Right lobe of liver (tissue), 6 donors: ENCODE results near the gene GREM1. TPM values are rescaled to one million over a fixed set of nuclear protein-coding genes. Genes with fewer than 3 reads are reported as not detected.

ENCODE experiments used
- ATAC-seq, 4 donors: fragments of 200-7000 bp; cut with Tn5 transposase; one replicate each; pipeline ENCODE4 v1.9.1; 2020; ENCODE audit warnings: mild to moderate bottlenecking in 4 of 4, moderate library complexity in 4 of 4
- DNase-seq, 3 donors: peaks; one replicate each; pipeline ENCODE4 v3.0.0-alpha.2; 2020
- H3K27ac ChIP-seq, 3 donors: fragments of 200-600 bp; one replicate each; pipeline ENCODE4 v1.8.0; 2022
- H3K27me3 ChIP-seq, 2 donors: fragments of 200-600 bp; one replicate each; pipeline ENCODE4 v1.8.0; 2022
- H3K36me3 ChIP-seq, 4 donors: fragments of 200-600 bp; sonication (generic) in 1 of 4; one replicate each; pipeline versions ENCODE4 v1.5.1 to v1.8.0; 2017 to 2022; ENCODE audit warnings: control low read depth in 1 of 4
- H3K4me1 ChIP-seq, 4 donors: fragments of 200-600 bp; sonication (generic) in 1 of 4; one replicate each; pipeline versions ENCODE4 v1.5.1 to v1.8.0; 2017 to 2022; ENCODE audit warnings: control low read depth in 1 of 4
- H3K4me3 ChIP-seq, 3 donors: fragments of 200-600 bp; one replicate each; pipeline ENCODE4 v1.8.0; 2022
- H3K9me3 ChIP-seq, 4 donors: fragments of 200-600 bp; sonication (generic) in 1 of 4; one replicate each; pipeline versions ENCODE4 v1.5.1 to v1.8.0; 2017 to 2022; ENCODE audit warnings: control low read depth in 1 of 4
- POLR2A ChIP-seq: fragments of 450-650 bp; IDR thresholded peaks from one replicate; pipeline ENCODE4 v1.6.1; 2017; ENCODE audit warnings: antibody characterized with exemption, mild to moderate bottlenecking
- WGBS: methylation state at CpG from one replicate; pipeline ENCODE4 v1.1.6; 2018; ENCODE audit warnings: low coverage, low lambda C conversion rate; ENCODE audit not compliant: insufficient coverage; ENCODE audit errors: missing lambda C conversion rate; 5-methylcytosine and 5-hydroxymethylcytosine counted together
- intact Hi-C, 2 donors: fragments of 100-400 bp; cut with DNase I; formaldehyde crosslinking; loops; one replicate each; pipeline versions ENCODE4 v1.11.2 to v1.14.1; 2022
- total RNA-seq, 6 experiments: library from RNA; depleted of rRNA in 2 of 6; stranded (reverse); fragments of >200 nt in 2 of 6; fragmentation: NEBNext Ultra II Directional in 3 of 6; extraction: Animal tissue kit (Norgen Biotek cat#: 25700) in 3 of 6; gene quantifications; one replicate each; pipeline versions ENCODE4 v1.1.0 to v1.2.4, GENCODE V29; 2016 to 2023
- TF ChIP-seq, protein P1 (sequence below), 4 donors: fragments of 200-600 bp in 3 of 4; fragments of 450-650 bp in 1 of 4; IDR thresholded peaks; one replicate each; pipeline versions ENCODE4 v1.5.1 to v1.8.0; 2016 to 2022; ENCODE audit warnings: antibody characterized with exemption in 4 of 4, mild to moderate bottlenecking in 2 of 4
- donor health status: DM: no; HTN: yes; CAD: no.
- donor health status: DM: no; HTN: no; CAD: no.
- donor health status: DM: no; HTN: no; CAD: no.
- donor health status: DM: no; HTN: yes; CAD: no.
- donor health status: DM: no; HTN: yes; CAD: no.

GREM1 gene
- total RNA-seq, 6 experiments from 2014 or later, result 0.16 to 2.4 (median 0.37) TPM; not detected in 1

DNA sequence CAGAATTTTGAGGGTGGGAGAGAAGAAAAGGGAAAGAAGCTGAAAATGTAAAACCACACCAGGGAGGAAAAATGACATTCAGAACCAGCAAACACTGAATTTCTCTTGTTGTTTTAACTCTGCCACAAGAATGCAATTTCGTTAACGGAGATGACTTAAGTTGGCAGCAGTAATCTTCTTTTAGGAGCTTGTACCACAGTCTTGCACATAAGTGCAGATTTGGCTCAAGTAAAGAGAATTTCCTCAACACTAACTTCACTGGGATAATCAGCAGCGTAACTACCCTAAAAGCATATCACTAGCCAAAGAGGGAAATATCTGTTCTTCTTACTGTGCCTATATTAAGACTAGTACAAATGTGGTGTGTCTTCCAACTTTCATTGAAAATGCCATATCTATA is 15.5 kb downstream of the GREM1 start:
- no peaks in the 10 kb centered on the region for H3K27me3 ChIP-seq
- no peak overlapping the region for H3K27ac ChIP-seq
- no peaks in the 10 kb centered on the region for H3K9me3 ChIP-seq
- intact Hi-C loops, result no loop called here
- DNase-seq (no peak), ATAC-seq (no peak)
- H3K36me3 ChIP-seq, result no peaks in the 10 kb centered on the region
- peaks cover 0 to 14% (median 6%) of the 10 kb centered on the region in 4 donors for H3K4me1 ChIP-seq
- WGBS, result 62% methylated on average over 3 of the region's 3 CpGs
- no peak overlapping the region for H3K4me3 ChIP-seq
- TF ChIP-seq, protein P1, sequence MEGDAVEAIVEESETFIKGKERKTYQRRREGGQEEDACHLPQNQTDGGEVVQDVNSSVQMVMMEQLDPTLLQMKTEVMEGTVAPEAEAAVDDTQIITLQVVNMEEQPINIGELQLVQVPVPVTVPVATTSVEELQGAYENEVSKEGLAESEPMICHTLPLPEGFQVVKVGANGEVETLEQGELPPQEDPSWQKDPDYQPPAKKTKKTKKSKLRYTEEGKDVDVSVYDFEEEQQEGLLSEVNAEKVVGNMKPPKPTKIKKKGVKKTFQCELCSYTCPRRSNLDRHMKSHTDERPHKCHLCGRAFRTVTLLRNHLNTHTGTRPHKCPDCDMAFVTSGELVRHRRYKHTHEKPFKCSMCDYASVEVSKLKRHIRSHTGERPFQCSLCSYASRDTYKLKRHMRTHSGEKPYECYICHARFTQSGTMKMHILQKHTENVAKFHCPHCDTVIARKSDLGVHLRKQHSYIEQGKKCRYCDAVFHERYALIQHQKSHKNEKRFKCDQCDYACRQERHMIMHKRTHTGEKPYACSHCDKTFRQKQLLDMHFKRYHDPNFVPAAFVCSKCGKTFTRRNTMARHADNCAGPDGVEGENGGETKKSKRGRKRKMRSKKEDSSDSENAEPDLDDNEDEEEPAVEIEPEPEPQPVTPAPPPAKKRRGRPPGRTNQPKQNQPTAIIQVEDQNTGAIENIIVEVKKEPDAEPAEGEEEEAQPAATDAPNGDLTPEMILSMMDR (IDR thresholded peaks at IDR 0.05), result no peak
- no peak for TF ChIP-seq POLR2A

DNA sequence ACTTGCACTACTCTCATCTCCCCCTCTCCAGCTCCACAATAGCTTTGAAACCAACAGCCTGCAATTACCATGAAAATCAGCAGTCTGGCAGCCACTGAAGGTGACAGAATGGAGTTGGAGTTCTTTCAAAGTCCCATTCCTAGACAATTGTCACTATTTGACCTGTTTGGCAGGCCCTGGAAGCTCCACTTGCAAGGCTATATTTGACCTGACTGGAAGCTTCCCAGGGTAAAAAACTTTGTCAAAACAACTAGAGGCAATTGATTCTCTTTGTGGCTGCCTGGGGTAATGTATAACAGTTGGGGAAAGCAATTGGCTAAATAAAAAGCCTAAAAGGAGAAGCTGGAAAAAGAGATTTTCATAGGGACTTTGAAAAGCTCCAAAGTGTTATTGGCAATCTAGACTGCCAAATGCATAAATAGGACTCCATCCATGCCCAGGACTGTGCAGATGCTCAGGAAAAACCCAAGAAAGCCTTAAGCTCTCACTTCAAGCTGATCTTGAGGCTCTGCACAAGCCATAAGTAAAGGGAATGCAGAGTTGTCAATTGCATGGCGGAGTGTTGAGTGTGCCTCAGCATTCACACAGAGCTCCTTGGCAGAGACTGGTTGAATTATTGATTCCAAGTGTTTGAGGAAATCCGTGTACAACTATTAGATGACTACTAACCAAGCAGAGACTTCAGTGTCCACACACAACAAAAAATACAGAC is 18.3 kb downstream of the GREM1 start:
- DNase-seq, result no peak

DNA sequence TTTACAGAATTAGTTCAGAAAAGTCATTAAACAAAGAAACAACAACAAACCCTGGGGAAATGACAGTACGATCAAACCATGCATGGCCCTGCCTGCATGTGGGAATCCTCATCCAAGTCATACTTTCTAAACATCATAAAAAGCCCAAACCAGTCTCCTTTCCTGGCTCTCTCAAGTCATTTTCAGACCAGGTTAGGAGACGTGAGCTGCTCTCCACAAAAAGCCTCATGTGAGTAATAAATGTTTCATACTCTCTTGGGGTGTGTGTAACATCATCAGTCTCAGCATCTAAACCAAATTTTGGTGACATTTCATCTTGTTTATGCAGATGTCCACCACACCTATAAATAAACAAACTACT is 18.9 kb downstream of the GREM1 start:
- Histone ChIP-seq H3K4me3 (no peak overlapping the region), H3K27ac (no peak overlapping the region), H3K36me3 (no peaks in the 10 kb centered on the region), H3K9me3 (no peaks in the 10 kb centered on the region), H3K27me3 (no peaks in the 10 kb centered on the region), H3K4me1 (peaks cover 0 to 14% (median 6%) of the 10 kb centered on the region in 4 donors)
- intact Hi-C loops, result no loop called here
- no peak for TF ChIP-seq POLR2A
- TF ChIP-seq, protein P1 (IDR thresholded peaks at IDR 0.05), result no peak
- DNase-seq, result no peak
- no peak for ATAC-seq
- 71% methylated on average over 2 of the region's 2 CpGs for WGBS

More for the DNA sequence above, 18.3 kb downstream of the GREM1 start:
- Histone ChIP-seq H3K4me3 (no peak overlapping the region), H3K36me3 (no peaks in the 10 kb centered on the region), H3K4me1 (peaks cover 0 to 14% (median 6%) of the 10 kb centered on the region in 4 donors), H3K27ac (no peak overlapping the region), H3K9me3 (no peaks in the 10 kb centered on the region), H3K27me3 (no peaks in the 10 kb centered on the region)
- TF ChIP-seq, protein P1 (IDR thresholded peaks at IDR 0.05), result no peak
- TF ChIP-seq POLR2A, result no peak
- peak in 1 of 4 donors; percentile 18 for ATAC-seq
- intact Hi-C loops, result no loop called here
- 61% methylated on average over 2 of the region's 2 CpGs for WGBS

DNA sequence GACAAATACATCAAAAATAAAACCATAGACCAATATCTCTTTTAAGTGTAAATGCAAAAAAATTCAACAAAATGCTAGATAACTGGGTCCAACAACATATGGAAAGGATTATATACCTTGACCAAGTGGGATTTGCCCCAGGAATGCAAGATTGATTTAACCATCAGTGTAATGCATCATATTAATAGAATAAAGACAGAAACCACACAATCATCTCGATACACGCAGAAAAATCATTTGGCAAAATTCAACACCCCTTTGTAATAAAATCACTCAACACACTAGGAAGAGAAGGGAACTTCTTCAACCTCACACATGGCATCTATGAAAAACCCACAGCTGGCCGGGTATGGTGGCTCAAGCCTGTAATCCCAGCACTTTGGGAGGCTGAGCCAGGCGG is 19.5 kb downstream of the GREM1 start:
- Histone ChIP-seq H3K27me3 (no peaks in the 10 kb centered on the region), H3K9me3 (no peaks in the 10 kb centered on the region), H3K4me3 (no peak overlapping the region), H3K36me3 (no peaks in the 10 kb centered on the region), H3K27ac (no peak overlapping the region), H3K4me1 (peaks cover 0 to 10% (median 4%) of the 10 kb centered on the region in 4 donors)
- no peak for DNase-seq
- no peak for ATAC-seq
- intact Hi-C loops, result no loop called here
- no peak for TF ChIP-seq POLR2A
- TF ChIP-seq, protein P1 (IDR thresholded peaks at IDR 0.05), result no peak
- 84% methylated on average over 2 of the region's 4 CpGs for WGBS
